Measurements from ENCODE around the gene KCTD11. TPM values are rescaled to one million over a fixed set of nuclear protein-coding genes. Genes with fewer than 3 reads are reported as not detected.

Gene KCTD11
- total and polyA plus RNA-seq, 2 of the 13 experiments (the other 11 are each of a cell fraction or from before 2014, with no cell fraction given) = 1.6 to 2.6 TPM

- peak; percentile 38; the same call in 1 of the 2 replicates for TF ChIP-seq PRDM15 (CRISPR knock-in tag; IDR thresholded peaks at IDR 0.05)
- no peak for TF ChIP-seq ZNF570 (CRISPR knock-in tag; IDR thresholded peaks at IDR 0.05; ENCODE audit: borderline replicate concordance)
- no peak for TF ChIP-seq ZMYM4 (CRISPR knock-in tag; IDR thresholded peaks at IDR 0.05)
- no peak for TF ChIP-seq ZNF558 (CRISPR knock-in tag; IDR thresholded peaks at IDR 0.05; ENCODE audit: borderline replicate concordance)
- TF ChIP-seq ASH2L (IDR thresholded peaks at IDR 0.05; ENCODE audit: insufficient read length, low read depth, low read length) = peak; percentile 52
- TF ChIP-seq ZBTB7A (CRISPR knock-in tag; IDR thresholded peaks at IDR 0.05) = peak; percentile 78
- TF ChIP-seq MLXIP (CRISPR knock-in tag; IDR thresholded peaks at IDR 0.05; ENCODE audit: borderline replicate concordance) = peak; percentile 35; the same call in 1 of the 2 replicates
- 0 out of 2 replicates have a peak, but pooled peaks have one; percentile 30 for TF ChIP-seq FOXJ3 (CRISPR knock-in tag; IDR thresholded peaks at IDR 0.05; ENCODE audit: borderline replicate concordance)
- TF ChIP-seq ZNF660 (CRISPR knock-in tag; IDR thresholded peaks at IDR 0.05; ENCODE audit: borderline replicate concordance, low read depth) = no peak
- TF ChIP-seq TFDP1 (CRISPR knock-in tag; IDR thresholded peaks at IDR 0.05; ENCODE audit: borderline replicate concordance) = peak; percentile 52; the same call in 1 of the 2 replicates
- TF ChIP-seq BORCS8-MEF2B (CRISPR knock-in tag; IDR thresholded peaks at IDR 0.05) = peak; percentile 87
- peak; percentile 32 for TF ChIP-seq XRCC5 (optimal IDR thresholded peaks at IDR 0.05; ENCODE audit: low read length)
- TF ChIP-seq SRSF1 (optimal IDR thresholded peaks at IDR 0.05; ENCODE audit: low read depth, low read length) = peak; percentile 22
- TF ChIP-seq POLR2G (IDR thresholded peaks at IDR 0.05; ENCODE audit: low read depth, low read length) = peak; percentile 96
- peak; percentile 87 for TF ChIP-seq ZFY (CRISPR knock-in tag; IDR thresholded peaks at IDR 0.05)
- TF ChIP-seq JUN (CRISPR knock-in tag; IDR thresholded peaks at IDR 0.05) = no peak
- TF ChIP-seq MED13 (CRISPR knock-in tag; IDR thresholded peaks at IDR 0.05) = 0 out of 2 replicates have a peak, but pooled peaks have one; percentile 65
- no peak for TF ChIP-seq SRSF4 (IDR thresholded peaks at IDR 0.05; ENCODE audit: low read depth, low read length, poor library complexity, severe bottlenecking)
- peak; percentile 71 for TF ChIP-seq MYPOP (CRISPR knock-in tag; IDR thresholded peaks at IDR 0.05)
- TF ChIP-seq BRD4 (CRISPR knock-in tag; IDR thresholded peaks at IDR 0.05) = peak; percentile 51; the same call in 1 of the 2 replicates
Observed at GRCh38 chr17:7403977-7404736, 52.2 kb downstream of the KCTD11 start, which contains the start of gene TMEM256 (continued).
